HCT116 (cell line): ENCODE data around the gene STRN3.

ENCODE experiments used
- CTCF ChIP-seq, 3 experiments: fragments of 200-600 bp in 1 of 3; sonication (generic) in 1 of 3; IDR thresholded peaks in 2 of 3; conservative IDR thresholded peaks in 1 of 3; 2 replicates each; pipeline ENCODE4 v1.5.1; 2012 to 2017; ENCODE audit warnings: low read depth in 2 of 3, low read length in 2 of 3, antibody characterized with exemption in 1 of 3, borderline replicate concordance in 1 of 3, control low read depth in 1 of 3, mild to moderate bottlenecking in 1 of 3, mixed read lengths in 1 of 3, mixed run types in 1 of 3, moderate library complexity in 1 of 3; ENCODE audit not compliant: insufficient read depth in 1 of 3
- EGR1 ChIP-seq: IDR thresholded peaks from 2 replicates; pipeline ENCODE4 v1.6.1; 2012; ENCODE audit warnings: low read depth
- ELF1 ChIP-seq: IDR thresholded peaks from 2 replicates; pipeline ENCODE4 v1.6.1; 2012; ENCODE audit warnings: low read depth, borderline replicate concordance
- EZH2 ChIP-seq: fragments of 200-600 bp; sonication (generic); IDR thresholded peaks from 2 replicates; pipeline ENCODE4 v1.6.1; 2017; ENCODE audit warnings: antibody characterized with exemption, mixed run types
- EZH2phosphoT487 ChIP-seq: fragments of 200-600 bp; IDR thresholded peaks from 2 replicates; pipeline ENCODE4 v1.6.1; 2018; ENCODE audit warnings: antibody characterized with exemption, borderline replicate concordance
- POLR2AphosphoS5 ChIP-seq: IDR thresholded peaks from 2 replicates; pipeline ENCODE4 v1.6.1; 2011; ENCODE audit warnings: mild to moderate bottlenecking, low read depth, low read length, moderate library complexity
- RAD21 ChIP-seq: IDR thresholded peaks from 2 replicates; pipeline ENCODE4 v1.6.1; 2012; ENCODE audit warnings: low read depth, mild to moderate bottlenecking

DNA sequence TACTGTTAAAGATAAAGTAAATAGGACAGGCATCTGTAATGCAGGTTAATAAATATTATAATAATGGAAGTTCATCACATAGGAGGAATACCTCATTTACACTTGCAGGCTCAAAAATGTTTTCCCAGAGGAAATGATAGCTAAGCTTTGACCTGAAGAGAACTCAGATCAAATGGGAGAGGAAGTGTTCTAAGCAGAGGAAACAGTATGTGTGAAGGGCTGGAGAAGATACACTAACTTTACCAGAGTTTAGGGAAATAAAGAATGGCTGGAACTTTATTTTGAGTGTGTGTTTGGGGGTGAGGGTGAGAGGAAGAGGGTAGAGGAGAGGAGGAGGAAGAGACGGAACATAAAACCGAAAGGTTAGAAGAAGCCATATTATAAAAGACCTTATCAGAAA is 34.8 kb downstream of the STRN3 start:
- TF ChIP-seq CTCF (IDR thresholded peaks at IDR 0.05 in 2 of 3, conservative IDR thresholded peaks at IDR 0.05 in 1 of 3; ENCODE audit: borderline replicate concordance in 1 of 3, insufficient read depth in 1 of 3, low read depth in 2 of 3, low read length in 2 of 3) (no peak), RAD21 (no peak), EZH2phosphoT487 (no peak), EGR1 (no peak), EZH2 (no peak), POLR2AphosphoS5 (no peak), ELF1 (no peak)
